ENCODE results near the gene PCSK2. TPM values are rescaled to one million over a fixed set of nuclear protein-coding genes. Genes with fewer than 3 reads are reported as not detected.

Gene PCSK2
- total RNA-seq, 1 donor from 2014 or later = not detected

GRCh38 chr20:17365831-17366230 lies 139.0 kb downstream of the PCSK2 start:
- TF ChIP-seq CTCF (conservative IDR thresholded peaks at IDR 0.05; ENCODE audit: low read depth, low read length) = no peak
- no peak overlapping the region for H3K4me3 ChIP-seq (ENCODE audit: low read depth, low read length)
- no peak for DNase-seq (ENCODE audit: low read depth)

GRCh38 chr20:17369506-17369905 lies 142.7 kb downstream of the PCSK2 start:
- TF ChIP-seq CTCF (conservative IDR thresholded peaks at IDR 0.05; ENCODE audit: low read depth, low read length) = no peak
- H3K4me3 ChIP-seq (ENCODE audit: low read depth, low read length) = no peak overlapping the region
- DNase-seq (ENCODE audit: low read depth) = no peak

GRCh38 chr20:17372806-17373440 lies 146.1 kb downstream of the PCSK2 start:
- H3K4me3 ChIP-seq (ENCODE audit: low read depth, low read length) = no peak overlapping the region
- TF ChIP-seq CTCF (conservative IDR thresholded peaks at IDR 0.05; ENCODE audit: low read depth, low read length) = no peak
- no peak for DNase-seq (ENCODE audit: low read depth)

- no peak overlapping the region for H3K4me3 ChIP-seq (ENCODE audit: low read depth, low read length)
- TF ChIP-seq CTCF (conservative IDR thresholded peaks at IDR 0.05; ENCODE audit: low read depth, low read length) = no peak
- no peak for DNase-seq (ENCODE audit: low read depth)
Observed at GRCh38 chr20:17374086-17374485, 147.2 kb downstream of the PCSK2 start.

- TF ChIP-seq CTCF (conservative IDR thresholded peaks at IDR 0.05; ENCODE audit: low read depth, low read length) = no peak
Observed at GRCh38 chr20:17376031-17376430, 149.2 kb downstream of the PCSK2 start.

GRCh38 chr20:17377231-17377630 lies 150.4 kb downstream of the PCSK2 start:
- no peak for TF ChIP-seq CTCF (conservative IDR thresholded peaks at IDR 0.05; ENCODE audit: low read depth, low read length)
- H3K4me3 ChIP-seq (ENCODE audit: low read depth, low read length) = no peak overlapping the region
- no peak for DNase-seq (ENCODE audit: low read depth)

More at GRCh38 chr20:17376031-17376430, 149.2 kb downstream of the PCSK2 start:
- DNase-seq (ENCODE audit: low read depth) = no peak
- H3K4me3 ChIP-seq (ENCODE audit: low read depth, low read length) = no peak overlapping the region

GRCh38 chr20:17379651-17380050 lies 152.8 kb downstream of the PCSK2 start:
- H3K4me3 ChIP-seq (ENCODE audit: low read depth, low read length) = no peak overlapping the region
- no peak for DNase-seq (ENCODE audit: low read depth)
- TF ChIP-seq CTCF (conservative IDR thresholded peaks at IDR 0.05; ENCODE audit: low read depth, low read length) = no peak

Measured in epithelial cell of proximal tubule (primary cell).